GM12878 (cell line): Measurements from ENCODE around the gene MGAT1. TPM values are rescaled to one million over a fixed set of nuclear protein-coding genes. Genes with fewer than 3 reads are reported as not detected.

Experiments
- ATAC-seq: fragments of 200-7000 bp; cut with Tn5 transposase; 3 replicates; pipeline ENCODE4 v1.9.1; 2020; ENCODE audit warnings: mild to moderate bottlenecking, moderate library complexity
- BruUV-seq: library from RNA; stranded (reverse); fragments of 400-500 nt; replicated peaks from 2 replicates; lab custom pipeline; 2021; lab: Mats Ljungman, UMichigan
- CTCF ChIA-PET: fragments of 300-600 bp; sonication (Branson Sonifier 250); formaldehyde crosslinking; extraction: SDS; loops from one replicate; lab custom pipeline; 2021; ENCODE audit warnings: inconsistent platforms; lab: Yijun Ruan, JAX
- POLR2A ChIA-PET: fragments of 350-600 bp; formaldehyde crosslinking; extraction: SDS; loops from one replicate; lab custom pipeline; 2021; ENCODE audit warnings: inconsistent platforms; lab: Charles Lee
- RAD21 ChIA-PET: fragments of 300-600 bp; sonication (Branson Sonifier 250); formaldehyde crosslinking; loops from one replicate; lab custom pipeline; 2023; ENCODE audit warnings: antibody characterized with exemption; ENCODE audit not compliant: unreplicated experiment; lab: Charles Lee
- SMC1A ChIA-PET: fragments of 300-600 bp; sonication (Branson Sonifier 250); formaldehyde crosslinking; loops from one replicate; lab custom pipeline; 2023; ENCODE audit not compliant: unreplicated experiment, uncharacterized antibody; lab: Charles Lee
- DNase-seq: peaks from one replicate; pipeline ENCODE4 v3.0.0-alpha.2; 2011; ENCODE audit warnings: low read depth, low spot score
- FAIRE-seq: peaks from 3 replicates; lab custom pipeline; 2011; peaks lifted over from hg19 to GRCh38; lab: Jason Lieb, UNC
- H2AFZ ChIP-seq: 2 replicates; pipeline ENCODE4 v1.6.0; 2011; ENCODE audit warnings: low read depth, low read length, control low read depth; ENCODE audit not compliant: control insufficient read depth
- H3K27ac ChIP-seq: 2 replicates; pipeline ENCODE4 v1.5.1; 2011; ENCODE audit warnings: control low read depth; ENCODE audit not compliant: control insufficient read depth, insufficient read depth
- H3K27me3 ChIP-seq, 2 experiments: replicated peaks in 1 of 2; 2 replicates each; pipeline versions ENCODE4 v1.6.0 to v1.6.1; 2011; ENCODE audit warnings: low read length in 1 of 2; ENCODE audit not compliant: control insufficient read depth in 2 of 2, insufficient read depth in 2 of 2
- H3K36me3 ChIP-seq, 2 experiments: 2 replicates each; pipeline ENCODE4 v1.5.1; 2011; ENCODE audit warnings: low read length in 1 of 2; ENCODE audit not compliant: control insufficient read depth in 2 of 2, insufficient read depth in 2 of 2
- H3K4me1 ChIP-seq: 2 replicates; pipeline ENCODE4 v1.6.1; 2011; ENCODE audit warnings: mild to moderate bottlenecking, low read length, moderate library complexity, mixed read lengths; ENCODE audit not compliant: control insufficient read depth, insufficient read depth
- H3K4me2 ChIP-seq: 2 replicates; pipeline ENCODE4 v1.6.0; 2011; ENCODE audit warnings: control low read depth; ENCODE audit not compliant: control insufficient read depth, insufficient read depth
- H3K4me3 ChIP-seq: fragments of 200-600 bp; sonication (generic); 2 replicates; pipeline ENCODE4 v1.5.1; 2016
- H3K79me2 ChIP-seq: 2 replicates; pipeline ENCODE4 v1.6.0; 2011; ENCODE audit warnings: low read length; ENCODE audit not compliant: control insufficient read depth, insufficient read depth
- H3K9ac ChIP-seq: 2 replicates; pipeline ENCODE4 v1.8.0; 2011; ENCODE audit warnings: low read length, control low read depth, mixed read lengths; ENCODE audit not compliant: control insufficient read depth, insufficient read depth
- H3K9me3 ChIP-seq: replicated peaks from 3 replicates; pipeline ENCODE4 v1.5.1; 2011; ENCODE audit warnings: mild to moderate bottlenecking, low read length; ENCODE audit not compliant: control insufficient read depth, insufficient read depth
- H4K20me1 ChIP-seq: 2 replicates; pipeline ENCODE4 v1.6.0; 2011; ENCODE audit not compliant: control insufficient read depth, insufficient read depth
- HDAC6 ChIP-seq: fragments of 200-600 bp; sonication (generic); IDR thresholded peaks from one replicate; pipeline ENCODE4 v1.8.0; 2017; ENCODE audit warnings: antibody characterized with exemption; ENCODE audit not compliant: unreplicated experiment
- POLR2A ChIP-seq: IDR thresholded peaks from 2 replicates; pipeline ENCODE4 v1.6.1; 2011; ENCODE audit warnings: low read depth, mild to moderate bottlenecking, low read length
- SREBF1 ChIP-seq: IDR thresholded peaks from 2 replicates; pipeline ENCODE4 v1.6.1; 2012; ENCODE audit warnings: mild to moderate bottlenecking, low read length
- TCF12 ChIP-seq: IDR thresholded peaks from 2 replicates; pipeline ENCODE4 v1.6.1; 2011; ENCODE audit warnings: low read depth, mild to moderate bottlenecking, low read length
- whole genome bisulfite sequencing: methylation state at CpG from one replicate; pipeline ENCODE4 v1.1.6; 2016; ENCODE audit warnings: low lambda C conversion rate; ENCODE audit not compliant: insufficient replicate concordance, insufficient coverage; ENCODE audit errors: missing lambda C conversion rate; 5-methylcytosine and 5-hydroxymethylcytosine counted together
- in situ Hi-C: fragments of 300-500 bp; cut with MboI; formaldehyde crosslinking; loops from 9 replicates; pipeline ENCODE4 v1.14.3; 2018; ENCODE audit warnings: mixed read lengths
- intact Hi-C: fragments of 100-400 bp; cut with micrococcal nuclease; formaldehyde crosslinking; loops from one replicate; pipeline ENCODE4 v1.14.2; 2022; ENCODE audit not compliant: unreplicated experiment
- polyA plus RNA-seq, 11 experiments: library from polyadenylated mRNA; depleted of rRNA in 4 of 11; unstranded in 6 of 11; stranded (reverse) in 5 of 11; fragments of >200 nt; fragmentation: Nextera tagmentation in 4 of 11; fragmentation: Illumina TruSeq in 1 of 11; extraction: Ambion mirVana in 4 of 11; extraction: Trizol in 1 of 11; gene quantifications; 1 replicate in 1 of 11; 2 replicates in 10 of 11; pipeline versions ENCODE4 v1.2.1 to v1.2.3, GENCODE V29; 2011 to 2016; ENCODE audit warnings: inconsistent platforms in 2 of 11, missing spikeins in 2 of 11, low read depth in 1 of 11
- total RNA-seq, 4 experiments: library from RNA; depleted of rRNA in 3 of 4; stranded (reverse); fragments of >200 nt in 3 of 4; fragmentation: Illumina TruSeq in 1 of 4; extraction: Trizol in 1 of 4; gene quantifications; 2 replicates each; pipeline versions ENCODE4 v1.2.1 to v1.2.3, GENCODE V29; 2013 to 2021

Gene MGAT1
- total and polyA plus RNA-seq, 10 of the 15 experiments (the other 5 are each of a cell fraction or from before 2014, with no cell fraction given), result 3.1 to 88.4 (median 62.7) TPM

- no peaks in the 10 kb centered on the region for H3K79me2 ChIP-seq
- H3K9ac ChIP-seq, result no peak overlapping the region
- peaks cover 13% of the 10 kb centered on the region for H3K9me3 ChIP-seq
- no peak overlapping the region for H3K4me3 ChIP-seq
- H3K27ac ChIP-seq, result no peak overlapping the region
- no peak for TF ChIP-seq HDAC6
- intact Hi-C loops, result no loop called here
- 98% methylated on average over 3 of the region's 3 CpGs for WGBS
- no peaks in the 10 kb centered on the region for H4K20me1 ChIP-seq
- DNase-seq (no peak), FAIRE-seq (no peak), ATAC-seq (no peak)
- ChIA-PET POLR2A (interaction anchor here (0.6 kb wide), 1 partner anchor 72 kb away, joined by 4 read pairs; no protein-coding TSS in a partner anchor), SMC1A (no interaction called here), RAD21 (no interaction called here), CTCF (no interaction called here)
- H3K4me2 ChIP-seq, result no peak overlapping the region
- H3K36me3 ChIP-seq, result peaks cover under 1 to 2% of the 10 kb centered on the region in 2 experiments; a peak in 3 of 4 replicates
- no peak overlapping the region for H2AFZ ChIP-seq
- H3K27me3 ChIP-seq, result no peaks in the 10 kb centered on the region
- H3K4me1 ChIP-seq, result no peaks in the 10 kb centered on the region
- in situ Hi-C loops, result no loop called here
- BruUV-seq, result no TSS peak
Observed at GRCh38 chr5:180844432-180844831, 41.8 kb upstream of the MGAT1 start.

- ATAC-seq, result no peak
- in situ Hi-C loops, result no loop called here
- Histone ChIP-seq H3K36me3 (peaks cover 0 to 11% of the 10 kb centered on the region in 2 experiments; a peak in 2 of 4 replicates), H3K4me3 (no peak overlapping the region), H3K9me3 (no peaks in the 10 kb centered on the region; the same call in 1 of the 3 replicates), H3K27ac (no peak overlapping the region), H3K9ac (no peak overlapping the region), H2AFZ (no peak overlapping the region), H4K20me1 (no peaks in the 10 kb centered on the region)
- FAIRE-seq, result no peak
- SMC1A ChIA-PET, result interaction anchor here (1.1 kb wide), 1 partner anchor 18 kb away, joined by 3 read pairs; no protein-coding TSS in a partner anchor
- RAD21 ChIA-PET, result no interaction called here
- 98% methylated on average over 3 of the region's 3 CpGs for WGBS
- no peak for TF ChIP-seq SREBF1
- no peak for TF ChIP-seq TCF12
- TF ChIP-seq POLR2A, result 0 out of 2 replicates have a peak, but pooled peaks have one; percentile 24
- TF ChIP-seq, all 136 proteins: peak for 1
- peaks cover under 1% of the 10 kb centered on the region; the same call in 1 of the 2 replicates for H3K79me2 ChIP-seq
- H3K4me2 ChIP-seq, result no peak overlapping the region
- DNase-seq, result no peak
- CTCF ChIA-PET, result interaction anchor here (0.8 kb wide), 1 partner anchor 17 kb away, joined by 3 read pairs; no protein-coding TSS in a partner anchor
- intact Hi-C loops, result no loop called here
- no TSS peak for BruUV-seq
- POLR2A ChIA-PET, result no interaction called here
- H3K4me1 ChIP-seq, result no peaks in the 10 kb centered on the region
- no peaks in the 10 kb centered on the region for H3K27me3 ChIP-seq
Observed at GRCh38 chr5:180839935-180840334, 37.3 kb upstream of the MGAT1 start.
